ENCODE measurements around the gene ZBTB7A.

Gene ZBTB7A

GRCh38 chr19:4060621-4061177, 6.0 kb downstream of the ZBTB7A start:
- H3K4me3 ChIP-seq (ENCODE audit: low read depth, low read length), result no peak overlapping the region
- in situ Hi-C loops (cut with HindIII; ENCODE audit: low sequenced_read_pairs), result loop anchor here (10.0 kb wide), 1 partner anchor 144 kb away; no protein-coding TSS in a partner anchor
- DNase-seq (ENCODE audit: low read depth), result no peak
- no peak for TF ChIP-seq CTCF (IDR thresholded peaks at IDR 0.05; ENCODE audit: low read depth, low read length, missing control alignments)

GRCh38 chr19:4059891-4060620, 6.6 kb downstream of the ZBTB7A start:
- TF ChIP-seq CTCF (IDR thresholded peaks at IDR 0.05; ENCODE audit: low read depth, low read length, missing control alignments), result no peak
- no peak for DNase-seq (ENCODE audit: low read depth)
- H3K4me3 ChIP-seq (ENCODE audit: low read depth, low read length), result no peak overlapping the region
- in situ Hi-C loops (cut with HindIII; ENCODE audit: low sequenced_read_pairs), result loop anchor here (10.0 kb wide), 1 partner anchor 145 kb away; no protein-coding TSS in a partner anchor

GRCh38 chr19:4059453-4059871, 7.2 kb downstream of the ZBTB7A start:
- DNase-seq (ENCODE audit: low read depth), result no peak
- no peak for TF ChIP-seq CTCF (IDR thresholded peaks at IDR 0.05; ENCODE audit: low read depth, low read length, missing control alignments)
- no peak overlapping the region for H3K4me3 ChIP-seq (ENCODE audit: low read depth, low read length)
- in situ Hi-C loops (cut with HindIII; ENCODE audit: low sequenced_read_pairs), result no loop called here

GRCh38 chr19:4058693-4059452, 7.8 kb downstream of the ZBTB7A start:
- in situ Hi-C loops (cut with HindIII; ENCODE audit: low sequenced_read_pairs), result no loop called here
- no peak overlapping the region for H3K4me3 ChIP-seq (ENCODE audit: low read depth, low read length)
- TF ChIP-seq CTCF (IDR thresholded peaks at IDR 0.05; ENCODE audit: low read depth, low read length, missing control alignments), result no peak
- DNase-seq (ENCODE audit: low read depth), result no peak

- DNase-seq (ENCODE audit: low read depth), result no peak
- TF ChIP-seq CTCF (IDR thresholded peaks at IDR 0.05; ENCODE audit: low read depth, low read length, missing control alignments), result peak; percentile 11
- no peak overlapping the region for H3K4me3 ChIP-seq (ENCODE audit: low read depth, low read length)
- in situ Hi-C loops (cut with HindIII; ENCODE audit: low sequenced_read_pairs), result no loop called here
Measured at GRCh38 chr19:4057931-4058692, 8.6 kb downstream of the ZBTB7A start.

- in situ Hi-C loops (cut with HindIII; ENCODE audit: low sequenced_read_pairs), result no loop called here
- no peak for TF ChIP-seq CTCF (IDR thresholded peaks at IDR 0.05; ENCODE audit: low read depth, low read length, missing control alignments)
Measured at GRCh38 chr19:4055209-4055552, 11.5 kb downstream of the ZBTB7A start.

More at GRCh38 chr19:4055209-4055552, 11.5 kb downstream of the ZBTB7A start:
- no peak overlapping the region for H3K4me3 ChIP-seq (ENCODE audit: low read depth, low read length)
- no peak for DNase-seq (ENCODE audit: low read depth)
